ENCODE measurements around the gene MLLT10. TPM values are rescaled to one million over a fixed set of nuclear protein-coding genes. Genes with fewer than 3 reads are reported as not detected.

The MLLT10 gene
- total and polyA plus RNA-seq, 12 donors = 15.8 to 49.1 (median 29.8) TPM

DNA sequence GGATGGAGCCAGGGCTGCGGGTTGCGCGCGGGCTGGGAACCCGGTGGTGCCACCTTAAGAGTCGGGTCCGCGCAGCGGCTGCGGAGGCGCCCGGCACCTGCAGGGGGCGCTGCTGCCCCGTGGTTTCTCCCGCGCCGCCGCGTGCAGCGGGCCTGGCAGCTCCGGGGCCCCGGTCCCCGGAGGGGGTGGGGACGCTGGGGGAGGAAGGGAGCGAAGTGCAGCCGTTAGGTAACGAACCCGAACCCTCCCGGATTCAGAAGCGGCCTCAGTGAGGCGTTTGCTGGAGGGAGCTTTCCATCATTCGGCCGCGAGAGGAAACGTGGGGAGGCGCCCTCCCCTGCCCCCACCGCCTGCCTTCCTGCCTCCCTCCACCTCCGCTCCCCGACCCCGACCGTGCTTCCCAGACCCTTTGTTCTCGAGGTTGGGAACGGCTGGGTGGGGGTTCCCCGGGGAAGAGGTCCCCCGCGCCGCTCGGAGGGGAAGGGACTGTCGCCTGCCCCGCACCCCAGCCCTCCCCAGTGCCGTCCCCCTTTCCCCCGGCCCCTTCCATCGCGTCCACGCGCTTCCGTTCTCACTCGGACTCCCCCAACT, 38.2 kb upstream of the MLLT10 start:
- 0 to 1% (median 0%) methylated on average over 3 to 58 of the region's 58 CpGs for whole genome bisulfite sequencing, 4 donors
- intact Hi-C loops (cut with DNase I) = loop anchor here (2.0 to 10.0 kb wide), 3 partner anchors 217 to 459 kb away; no protein-coding TSS in a partner anchor
- H3K4me1 ChIP-seq (replicated peaks in 1 of 2) = peaks cover 4 to 6% of the 10 kb centered on the region in 2 donors

DNA sequence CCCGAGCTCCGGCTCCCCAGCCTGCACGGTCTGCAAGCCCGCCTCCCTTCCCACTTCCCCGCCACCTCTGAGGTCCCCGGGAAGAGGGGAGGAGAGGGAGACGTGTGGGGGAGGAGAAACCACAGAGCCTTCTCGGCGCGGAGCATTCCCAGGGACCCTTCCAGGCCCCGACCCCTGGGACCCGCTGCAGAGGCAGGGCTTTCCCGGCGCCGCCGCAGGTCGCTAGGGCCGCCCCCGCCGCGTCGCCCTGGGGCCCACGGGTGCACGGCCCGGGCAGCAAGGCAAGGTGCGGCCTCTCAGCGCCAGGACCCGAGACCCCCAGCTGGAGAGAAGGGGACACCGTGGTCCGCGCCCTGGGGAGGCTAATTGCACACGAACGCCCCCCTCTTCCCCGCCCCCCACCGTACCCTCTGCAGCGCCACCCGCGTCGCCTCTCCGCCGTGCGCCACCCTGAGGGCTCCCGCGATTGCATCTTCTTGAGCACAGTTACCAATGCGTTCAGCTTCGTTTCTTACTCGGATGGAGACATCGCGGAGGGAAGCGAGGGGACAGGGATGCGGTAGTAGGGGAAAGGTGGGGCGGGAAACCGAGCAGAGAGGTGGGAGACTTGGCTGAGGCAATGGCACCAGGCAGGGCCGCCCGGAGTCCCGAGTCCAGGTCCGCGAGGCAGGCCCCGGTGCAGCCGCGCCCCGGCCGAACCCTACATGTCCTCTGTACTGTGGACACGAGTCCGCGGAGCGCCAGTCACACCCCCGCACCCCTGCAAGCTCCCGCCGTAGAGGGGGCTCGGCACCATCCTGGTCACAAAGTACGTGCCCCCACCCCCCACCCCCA, 37.5 kb upstream of the MLLT10 start:
- WGBS, 4 donors = 0 to 2% (median 0%) methylated on average over 22 to 72 of the region's 72 CpGs; no CpG with 5 or more reads in 1 of the 4 donors
- Histone ChIP-seq H3K36me3 (replicated peaks in 1 of 2) (no peaks in the 10 kb centered on the region), H3K9me3 (replicated peaks in 1 of 3) (no peaks in the 10 kb centered on the region), H3K27ac (peak overlapping the region in 4 of 5 donors; percentile 32 to 80 (median 74)), H3K27me3 (no peaks in the 10 kb centered on the region), H3K4me3 (peak overlapping the region; percentile 41 to 87 (median 62)), H3K4me1 (replicated peaks in 1 of 2) (peaks cover 4 to 6% of the 10 kb centered on the region in 2 donors)
- intact Hi-C loops (cut with DNase I) = loop anchor here (5.0 to 10.0 kb wide), 2 partner anchors 236 to 458 kb away; no protein-coding TSS in a partner anchor
- TF ChIP-seq POLR2A (IDR thresholded peaks at IDR 0.05) (no peak), CTCF (IDR thresholded peaks at IDR 0.05) (peak in 2 of 6 experiments; percentile 6 to 21)
- DNase-seq = peak; percentile 54 to 72 (median 64)

More for the DNA sequence above, 38.2 kb upstream of the MLLT10 start:
- Histone ChIP-seq H3K36me3 (replicated peaks in 1 of 2) (no peaks in the 10 kb centered on the region), H3K27me3 (no peaks in the 10 kb centered on the region), H3K4me3 (peak overlapping the region; percentile 41 to 87 (median 62)), H3K27ac (peak overlapping the region in 4 of 5 donors; percentile 32 to 80 (median 74)), H3K9me3 (replicated peaks in 1 of 3) (no peaks in the 10 kb centered on the region)
- TF ChIP-seq POLR2A (IDR thresholded peaks at IDR 0.05) = peak in 1 of 2 donors; percentile 77
- peak; percentile 71 to 99 (median 92) for TF ChIP-seq CTCF (IDR thresholded peaks at IDR 0.05)
- peak; percentile 84 to 94 (median 88) for DNase-seq

DNA sequence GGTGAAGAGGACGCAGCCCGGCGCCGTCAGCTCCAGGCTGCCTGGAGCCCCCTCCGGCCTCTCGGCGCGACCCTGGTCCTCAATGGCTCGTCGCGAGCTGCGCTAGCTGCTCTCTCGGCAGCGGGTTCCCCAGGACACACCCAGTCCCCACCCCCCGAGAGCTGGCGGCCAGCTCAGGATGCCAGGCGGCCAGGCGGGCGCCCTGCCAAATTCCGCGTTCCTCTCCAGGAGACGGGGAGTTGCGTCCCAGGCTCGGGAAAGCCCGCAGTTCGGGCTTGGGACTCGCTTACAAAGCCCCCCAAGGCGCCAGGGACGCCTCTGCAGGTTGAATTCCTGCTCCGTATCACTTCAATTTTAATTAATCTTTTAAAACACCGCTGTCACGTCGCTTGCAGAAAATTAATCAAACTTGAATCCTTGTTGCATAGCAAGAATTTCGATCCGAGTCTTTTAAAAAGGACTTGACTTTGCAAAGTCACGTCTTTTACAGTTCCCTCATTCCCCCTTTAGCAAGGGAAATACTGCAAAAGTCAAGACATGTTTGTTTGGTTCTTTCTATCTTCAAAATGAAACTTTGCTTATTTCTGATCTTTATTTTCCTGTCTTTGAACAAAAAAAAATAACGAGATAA, 36.7 kb upstream of the MLLT10 start:
- Histone ChIP-seq H3K27me3 (no peaks in the 10 kb centered on the region), H3K9me3 (replicated peaks in 1 of 3) (no peaks in the 10 kb centered on the region), H3K4me1 (replicated peaks in 1 of 2) (peaks cover 4 to 6% of the 10 kb centered on the region in 2 donors), H3K27ac (peak overlapping the region in 3 of 5 donors; percentile 73 to 80 (median 74)), H3K36me3 (replicated peaks in 1 of 2) (no peaks in the 10 kb centered on the region), H3K4me3 (peak overlapping the region in 2 of 4 donors; percentile 57 to 87)
- DNase-seq = peak; percentile 96 to 98 (median 97)
- TF ChIP-seq POLR2A (IDR thresholded peaks at IDR 0.05) (peak in 1 of 2 donors; percentile 67), CTCF (IDR thresholded peaks at IDR 0.05) (no peak)
- intact Hi-C loops (cut with DNase I) = loop anchor here (5.0 to 10.0 kb wide), 2 partner anchors 235 to 458 kb away; no protein-coding TSS in a partner anchor
- 1 to 7% (median 3%) methylated on average over 11 to 37 of the region's 37 CpGs for WGBS, 4 donors

All from adrenal gland (tissue), 12 donors.